ENCODE data around the gene TTC38.

TTC38 gene

DNA sequence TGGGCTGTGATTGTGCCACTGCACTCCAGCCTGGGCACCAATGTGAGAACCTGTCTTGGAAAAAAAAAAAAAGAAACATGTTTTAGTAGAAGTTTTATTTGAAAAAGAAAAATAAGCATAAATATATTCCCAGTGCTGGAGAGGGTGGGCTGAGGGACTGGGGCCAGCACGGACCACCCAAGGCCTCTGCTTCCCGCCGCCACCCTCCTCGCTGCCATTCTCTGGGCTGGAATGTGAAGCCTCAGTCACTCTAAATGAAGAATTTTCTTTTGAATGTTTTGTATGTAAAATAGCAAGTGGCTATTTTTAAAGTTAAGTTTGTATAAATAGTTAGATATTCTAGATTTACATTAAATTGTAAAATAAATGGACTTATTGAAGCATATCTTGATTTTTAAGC, 62.6 kb downstream of the TTC38 start:
- H3K4me1 ChIP-seq (ENCODE audit: control insufficient read depth, insufficient read depth, low read length, unreplicated experiment), result no peaks in the 10 kb centered on the region
- no peak overlapping the region for H3K27ac ChIP-seq (ENCODE audit: low read depth, low read length)
- no peak overlapping the region for H2AFZ ChIP-seq (ENCODE audit: low read length, unreplicated experiment)
- H3K36me3 ChIP-seq (ENCODE audit: insufficient read depth, low read length), result no peaks in the 10 kb centered on the region
- no peaks in the 10 kb centered on the region for H3K79me2 ChIP-seq (ENCODE audit: control insufficient read depth, insufficient read depth, low read length, unreplicated experiment)
- no peak overlapping the region for H3K4me3 ChIP-seq (ENCODE audit: low read depth, low read length)
- H3K27me3 ChIP-seq (ENCODE audit: insufficient read depth, low read length), result no peaks in the 10 kb centered on the region

DNA sequence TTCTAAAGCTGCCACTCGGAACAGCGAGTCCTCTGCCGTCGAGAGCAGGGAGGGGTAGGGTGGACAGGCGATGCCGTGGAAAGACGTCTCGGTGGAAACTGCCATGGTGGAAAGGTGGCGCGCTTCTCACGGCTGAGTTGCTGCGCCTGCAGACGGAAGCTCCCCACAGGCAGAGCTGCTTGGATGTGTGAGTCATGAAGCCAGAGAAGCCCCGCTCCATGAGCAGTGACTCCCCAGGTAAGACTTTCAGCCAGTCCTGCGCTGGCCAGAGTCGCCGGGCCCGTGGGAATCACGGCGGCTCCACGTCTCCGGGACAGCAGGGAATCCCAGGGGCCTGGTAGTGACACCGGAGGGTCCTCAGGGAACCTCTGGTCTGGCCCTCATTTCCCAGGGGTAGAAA, 63.7 kb downstream of the TTC38 start:
- Histone ChIP-seq H3K79me2 (ENCODE audit: control insufficient read depth, insufficient read depth, low read length, unreplicated experiment) (peaks cover 9% of the 10 kb centered on the region), H3K4me1 (ENCODE audit: control insufficient read depth, insufficient read depth, low read length, unreplicated experiment) (no peaks in the 10 kb centered on the region), H3K27ac (ENCODE audit: low read depth, low read length) (no peak overlapping the region), H3K27me3 (ENCODE audit: insufficient read depth, low read length) (no peaks in the 10 kb centered on the region), H3K36me3 (ENCODE audit: insufficient read depth, low read length) (no peaks in the 10 kb centered on the region), H2AFZ (ENCODE audit: low read length, unreplicated experiment) (no peak overlapping the region), H3K4me3 (ENCODE audit: low read depth, low read length) (no peak overlapping the region)

DNA sequence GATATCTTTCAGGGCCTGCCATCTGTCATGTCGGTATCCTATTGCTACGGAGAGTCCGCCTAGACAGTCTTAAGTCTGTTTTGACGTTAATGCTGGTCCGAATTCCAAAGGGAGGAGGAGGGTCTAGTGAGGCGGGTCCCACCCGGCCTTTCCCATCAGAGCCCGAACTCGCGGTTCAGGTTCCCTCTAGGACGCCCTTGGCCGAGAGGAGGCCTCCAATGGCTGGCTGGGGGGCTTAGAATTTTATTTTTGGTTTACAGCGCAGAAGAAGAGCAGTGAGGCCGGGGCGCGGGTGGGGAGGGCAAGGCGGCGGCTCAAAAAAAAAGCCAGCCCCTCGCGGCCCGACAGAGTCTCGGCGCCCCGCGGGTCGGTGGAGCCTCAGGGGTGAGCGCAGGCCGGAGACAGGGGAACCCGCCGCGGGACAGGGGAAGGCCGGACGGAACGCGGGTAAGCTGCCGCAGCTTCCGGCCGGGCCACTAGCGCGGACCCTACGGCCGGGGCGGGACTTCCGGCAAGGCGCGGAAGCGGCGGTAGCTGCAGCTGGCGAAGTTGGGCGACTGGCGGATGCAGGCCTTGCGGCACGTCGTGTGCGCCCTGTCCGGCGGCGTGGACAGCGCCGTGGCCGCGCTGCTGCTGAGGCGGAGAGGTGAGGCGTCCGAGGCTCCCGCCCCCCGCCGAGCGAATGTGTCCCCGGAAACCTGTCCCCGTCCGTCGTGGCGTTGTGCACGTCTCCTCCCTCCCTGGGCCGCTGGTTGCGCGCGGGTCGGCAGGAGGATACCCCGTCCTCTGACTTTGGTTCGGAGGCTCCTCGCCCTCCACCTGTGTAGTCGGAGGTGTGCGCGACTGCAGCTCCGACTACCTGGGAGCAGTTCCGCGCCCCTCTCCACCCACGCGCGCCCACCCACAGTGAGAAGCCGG, 67.7 kb downstream of the TTC38 start, which contains the start of gene TRMU:
Gene TRMU (plus strand): TSS at position 514 of the 918 bp plus-strand sequence. CDS start 51 bp downstream, at position 565.
- Histone ChIP-seq H2AFZ (ENCODE audit: low read length, unreplicated experiment) (peak within 1 kb of the TSS; percentile 84), H3K27ac (ENCODE audit: low read depth, low read length) (peak within 1 kb of the TSS; percentile 73), H3K4me3 (ENCODE audit: low read depth, low read length) (peak within 1 kb of the TSS; percentile 87)

DNA sequence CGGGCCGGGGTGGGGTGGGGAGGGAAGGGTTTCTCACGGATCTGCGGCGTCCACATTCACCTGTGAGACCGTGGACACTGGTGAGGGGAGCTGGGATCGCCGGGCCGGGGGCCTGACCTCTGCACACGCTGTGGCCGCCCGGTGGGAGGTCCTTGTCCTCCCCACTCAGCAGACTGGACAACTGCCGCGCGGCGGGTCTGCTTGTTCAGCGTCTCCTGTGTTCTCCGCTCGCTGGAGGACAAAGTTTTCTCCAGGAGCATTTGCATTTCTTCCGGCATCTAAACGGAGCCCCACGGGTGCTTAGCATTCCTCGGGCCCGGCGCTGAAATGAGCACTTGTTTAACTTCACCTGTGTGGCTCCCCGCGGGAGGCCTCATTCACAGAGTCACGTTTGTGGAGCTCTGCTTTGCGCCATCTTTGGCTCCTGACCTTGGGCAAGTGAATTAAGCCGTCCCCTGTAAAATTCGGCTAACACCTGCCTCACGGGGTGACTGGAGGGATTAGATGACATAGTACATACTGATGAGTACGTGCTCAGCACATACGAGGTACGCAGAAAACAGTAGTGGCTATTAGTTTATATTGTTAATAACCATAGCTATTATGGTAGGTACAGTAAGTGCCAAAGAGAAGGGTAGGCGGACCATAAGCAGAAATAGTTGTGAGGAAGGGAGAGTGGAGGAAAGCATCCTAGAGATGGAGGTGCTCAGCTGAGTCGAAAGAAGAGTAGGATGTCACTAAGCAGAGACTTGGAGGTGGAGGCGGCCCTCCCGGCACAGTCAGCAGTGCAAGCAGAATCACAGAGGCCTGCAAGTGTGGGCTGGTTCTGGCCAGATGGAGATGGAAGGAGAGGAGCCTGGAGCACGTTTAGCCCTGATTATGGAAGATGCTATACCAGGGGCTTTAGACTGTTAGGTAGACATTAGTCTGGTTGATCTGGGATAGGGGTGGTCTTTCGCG, 68.6 kb downstream of the TTC38 start:
- Histone ChIP-seq H3K36me3 (ENCODE audit: insufficient read depth, low read length) (no peaks in the 10 kb centered on the region), H3K27ac (ENCODE audit: low read depth, low read length) (no peak overlapping the region), H3K4me3 (ENCODE audit: low read depth, low read length) (peak overlapping the region; percentile 87), H2AFZ (ENCODE audit: low read length, unreplicated experiment) (peak overlapping the region; percentile 12), H3K4me1 (ENCODE audit: control insufficient read depth, insufficient read depth, low read length, unreplicated experiment) (no peaks in the 10 kb centered on the region), H3K27me3 (ENCODE audit: insufficient read depth, low read length) (no peaks in the 10 kb centered on the region), H3K79me2 (ENCODE audit: control insufficient read depth, insufficient read depth, low read length, unreplicated experiment) (peaks cover 25% of the 10 kb centered on the region)

More for the DNA sequence above, 67.7 kb downstream of the TTC38 start, which contains the start of gene TRMU:
- Histone ChIP-seq H3K27me3 (ENCODE audit: insufficient read depth, low read length) (no peaks in the 10 kb centered on the region), H3K36me3 (ENCODE audit: insufficient read depth, low read length) (no peaks in the 10 kb centered on the region), H3K79me2 (ENCODE audit: control insufficient read depth, insufficient read depth, low read length, unreplicated experiment) (peaks cover 25% of the 10 kb centered on the region), H3K4me1 (ENCODE audit: control insufficient read depth, insufficient read depth, low read length, unreplicated experiment) (no peaks in the 10 kb centered on the region)

DNA sequence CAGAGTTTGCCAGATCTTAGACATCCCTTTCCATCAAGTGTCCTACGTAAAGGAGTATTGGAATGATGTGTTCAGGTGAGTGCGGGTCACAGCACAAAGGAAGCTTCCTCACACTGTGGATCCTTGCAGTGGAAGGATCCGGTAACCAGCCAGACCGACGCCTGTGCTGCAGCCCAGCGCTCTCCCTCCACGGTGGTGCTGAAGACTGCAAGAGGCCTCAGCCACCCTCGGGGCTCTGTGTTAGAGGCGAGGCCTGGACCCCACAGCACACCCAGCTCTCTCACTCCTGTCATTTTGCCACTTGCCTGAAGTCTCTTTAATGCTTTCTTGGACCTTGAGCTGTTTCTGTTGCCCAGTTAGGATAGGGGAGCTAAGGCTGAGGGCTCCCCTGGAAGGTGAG, 70.1 kb downstream of the TTC38 start:
- H3K4me1 ChIP-seq (ENCODE audit: control insufficient read depth, insufficient read depth, low read length, unreplicated experiment), result no peaks in the 10 kb centered on the region
- H3K4me3 ChIP-seq (ENCODE audit: low read depth, low read length), result no peak overlapping the region
- peaks cover 25% of the 10 kb centered on the region for H3K79me2 ChIP-seq (ENCODE audit: control insufficient read depth, insufficient read depth, low read length, unreplicated experiment)
- H2AFZ ChIP-seq (ENCODE audit: low read length, unreplicated experiment), result no peak overlapping the region
- H3K36me3 ChIP-seq (ENCODE audit: insufficient read depth, low read length), result no peaks in the 10 kb centered on the region
- H3K27me3 ChIP-seq (ENCODE audit: insufficient read depth, low read length), result no peaks in the 10 kb centered on the region
- no peak overlapping the region for H3K27ac ChIP-seq (ENCODE audit: low read depth, low read length)

DNA sequence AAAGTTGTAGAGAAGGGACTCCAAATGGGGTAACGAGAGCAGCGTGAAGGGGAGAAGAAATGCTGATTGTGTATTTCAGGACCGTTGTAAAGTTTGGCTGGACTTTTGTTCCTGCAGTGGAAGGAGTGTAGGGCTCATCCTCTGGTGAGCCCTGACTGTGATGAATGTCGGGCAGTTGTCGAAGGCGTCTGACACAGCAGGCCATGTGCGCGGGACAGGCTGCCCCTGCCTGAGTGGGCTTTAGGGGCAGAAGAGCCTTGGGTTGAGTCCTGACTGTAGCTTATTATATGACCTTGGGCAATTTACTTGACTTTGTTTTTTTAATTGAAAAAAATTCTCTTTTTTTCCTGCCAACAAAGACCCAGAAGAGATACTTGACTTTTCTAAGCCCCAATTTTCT, 70.8 kb downstream of the TTC38 start:
- Histone ChIP-seq H3K4me1 (ENCODE audit: control insufficient read depth, insufficient read depth, low read length, unreplicated experiment) (no peaks in the 10 kb centered on the region), H3K27ac (ENCODE audit: low read depth, low read length) (no peak overlapping the region), H3K79me2 (ENCODE audit: control insufficient read depth, insufficient read depth, low read length, unreplicated experiment) (peaks cover 25% of the 10 kb centered on the region), H2AFZ (ENCODE audit: low read length, unreplicated experiment) (no peak overlapping the region), H3K36me3 (ENCODE audit: insufficient read depth, low read length) (no peaks in the 10 kb centered on the region), H3K27me3 (ENCODE audit: insufficient read depth, low read length) (no peaks in the 10 kb centered on the region), H3K4me3 (ENCODE audit: low read depth, low read length) (no peak overlapping the region)

DNA sequence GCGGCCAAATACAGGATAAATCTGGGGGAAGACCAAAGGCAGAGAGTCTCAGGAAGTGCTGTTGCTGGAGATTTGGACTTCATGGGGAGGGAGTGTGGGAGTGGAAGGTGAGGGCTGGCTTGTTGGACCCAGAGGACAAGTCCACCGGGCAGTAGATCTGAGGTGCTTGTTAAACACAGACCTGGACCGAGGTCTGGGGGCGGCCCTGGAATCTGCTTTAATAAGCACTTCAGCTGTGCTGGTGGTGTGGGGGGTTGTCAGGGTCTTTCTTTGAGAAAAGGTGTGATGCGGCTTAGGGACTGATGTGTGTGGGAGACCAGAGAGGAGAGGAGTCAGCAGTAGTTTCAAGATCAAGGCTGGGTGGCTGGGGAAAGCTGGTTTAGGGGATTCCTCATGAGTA, 72.1 kb downstream of the TTC38 start:
- Histone ChIP-seq H3K36me3 (ENCODE audit: insufficient read depth, low read length) (no peaks in the 10 kb centered on the region), H3K79me2 (ENCODE audit: control insufficient read depth, insufficient read depth, low read length, unreplicated experiment) (peaks cover 25% of the 10 kb centered on the region), H3K4me3 (ENCODE audit: low read depth, low read length) (no peak overlapping the region), H3K27ac (ENCODE audit: low read depth, low read length) (no peak overlapping the region), H3K4me1 (ENCODE audit: control insufficient read depth, insufficient read depth, low read length, unreplicated experiment) (no peaks in the 10 kb centered on the region), H2AFZ (ENCODE audit: low read length, unreplicated experiment) (no peak overlapping the region), H3K27me3 (ENCODE audit: insufficient read depth, low read length) (no peaks in the 10 kb centered on the region)

DNA sequence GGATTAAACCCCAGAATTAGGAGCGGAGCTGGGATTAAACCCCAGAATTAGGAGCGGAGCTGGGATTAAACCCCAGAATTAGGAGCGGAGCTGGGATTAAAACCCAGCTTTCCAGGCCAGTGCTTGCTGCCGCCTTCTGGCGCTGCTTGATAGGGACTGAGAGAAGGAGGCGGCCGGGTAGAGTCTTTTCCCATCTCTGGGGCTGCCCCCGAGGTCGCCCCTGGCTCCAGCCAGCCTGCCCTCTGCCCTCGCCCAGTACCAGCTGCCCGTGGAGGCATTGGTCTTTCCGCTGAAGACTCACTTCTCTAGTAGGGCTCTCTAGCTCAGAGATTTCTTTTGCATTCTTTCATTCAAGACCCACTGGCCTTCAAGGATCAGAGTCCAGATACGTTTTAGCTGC, 72.9 kb downstream of the TTC38 start:
- H2AFZ ChIP-seq (ENCODE audit: low read length, unreplicated experiment), result no peak overlapping the region
- peaks cover 24% of the 10 kb centered on the region for H3K79me2 ChIP-seq (ENCODE audit: control insufficient read depth, insufficient read depth, low read length, unreplicated experiment)
- H3K27me3 ChIP-seq (ENCODE audit: insufficient read depth, low read length), result no peaks in the 10 kb centered on the region
- H3K4me3 ChIP-seq (ENCODE audit: low read depth, low read length), result no peak overlapping the region
- no peak overlapping the region for H3K27ac ChIP-seq (ENCODE audit: low read depth, low read length)
- H3K4me1 ChIP-seq (ENCODE audit: control insufficient read depth, insufficient read depth, low read length, unreplicated experiment), result no peaks in the 10 kb centered on the region
- no peaks in the 10 kb centered on the region for H3K36me3 ChIP-seq (ENCODE audit: insufficient read depth, low read length)

Measured in ACC112 (cell line).